ENCODE results near the gene ALG12. TPM values are rescaled to one million over a fixed set of nuclear protein-coding genes. Genes with fewer than 3 reads are reported as not detected.

Gene ALG12
- total and polyA plus RNA-seq, 8 donors, result 2.3 to 30.7 (median 9.0) TPM

GRCh38 chr22:49934891-49935557 lies 16.8 kb upstream of the ALG12 start:
- H3K27ac ChIP-seq, result peak overlapping the region; percentile 91 to 99 (median 94)
- 4 to 13% (median 10%) methylated on average over 3 to 56 of the region's 56 CpGs for WGBS, 5 donors
- H3K9me3 ChIP-seq, result no peaks in the 10 kb centered on the region
- H3K4me3 ChIP-seq, result peak overlapping the region; percentile 41 to 54 (median 50)
- H3K4me1 ChIP-seq, result peaks cover 57 to 89% (median 73%) of the 10 kb centered on the region in 4 donors
- H3K36me3 ChIP-seq, result no peaks in the 10 kb centered on the region
- DNase-seq, result peak; percentile 88 to 93
- intact Hi-C loops (cut with DNase I; ENCODE audit: low total_unique reads), result no loop called here
- TF ChIP-seq POLR2AphosphoS5 (IDR thresholded peaks at IDR 0.05) (no peak), POLR2A (IDR thresholded peaks at IDR 0.05) (no peak), EP300 (IDR thresholded peaks at IDR 0.05) (no peak)
- TF ChIP-seq, protein P1, sequence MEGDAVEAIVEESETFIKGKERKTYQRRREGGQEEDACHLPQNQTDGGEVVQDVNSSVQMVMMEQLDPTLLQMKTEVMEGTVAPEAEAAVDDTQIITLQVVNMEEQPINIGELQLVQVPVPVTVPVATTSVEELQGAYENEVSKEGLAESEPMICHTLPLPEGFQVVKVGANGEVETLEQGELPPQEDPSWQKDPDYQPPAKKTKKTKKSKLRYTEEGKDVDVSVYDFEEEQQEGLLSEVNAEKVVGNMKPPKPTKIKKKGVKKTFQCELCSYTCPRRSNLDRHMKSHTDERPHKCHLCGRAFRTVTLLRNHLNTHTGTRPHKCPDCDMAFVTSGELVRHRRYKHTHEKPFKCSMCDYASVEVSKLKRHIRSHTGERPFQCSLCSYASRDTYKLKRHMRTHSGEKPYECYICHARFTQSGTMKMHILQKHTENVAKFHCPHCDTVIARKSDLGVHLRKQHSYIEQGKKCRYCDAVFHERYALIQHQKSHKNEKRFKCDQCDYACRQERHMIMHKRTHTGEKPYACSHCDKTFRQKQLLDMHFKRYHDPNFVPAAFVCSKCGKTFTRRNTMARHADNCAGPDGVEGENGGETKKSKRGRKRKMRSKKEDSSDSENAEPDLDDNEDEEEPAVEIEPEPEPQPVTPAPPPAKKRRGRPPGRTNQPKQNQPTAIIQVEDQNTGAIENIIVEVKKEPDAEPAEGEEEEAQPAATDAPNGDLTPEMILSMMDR (IDR thresholded peaks at IDR 0.05), result no peak
- no peaks in the 10 kb centered on the region for H3K27me3 ChIP-seq

DNA sequence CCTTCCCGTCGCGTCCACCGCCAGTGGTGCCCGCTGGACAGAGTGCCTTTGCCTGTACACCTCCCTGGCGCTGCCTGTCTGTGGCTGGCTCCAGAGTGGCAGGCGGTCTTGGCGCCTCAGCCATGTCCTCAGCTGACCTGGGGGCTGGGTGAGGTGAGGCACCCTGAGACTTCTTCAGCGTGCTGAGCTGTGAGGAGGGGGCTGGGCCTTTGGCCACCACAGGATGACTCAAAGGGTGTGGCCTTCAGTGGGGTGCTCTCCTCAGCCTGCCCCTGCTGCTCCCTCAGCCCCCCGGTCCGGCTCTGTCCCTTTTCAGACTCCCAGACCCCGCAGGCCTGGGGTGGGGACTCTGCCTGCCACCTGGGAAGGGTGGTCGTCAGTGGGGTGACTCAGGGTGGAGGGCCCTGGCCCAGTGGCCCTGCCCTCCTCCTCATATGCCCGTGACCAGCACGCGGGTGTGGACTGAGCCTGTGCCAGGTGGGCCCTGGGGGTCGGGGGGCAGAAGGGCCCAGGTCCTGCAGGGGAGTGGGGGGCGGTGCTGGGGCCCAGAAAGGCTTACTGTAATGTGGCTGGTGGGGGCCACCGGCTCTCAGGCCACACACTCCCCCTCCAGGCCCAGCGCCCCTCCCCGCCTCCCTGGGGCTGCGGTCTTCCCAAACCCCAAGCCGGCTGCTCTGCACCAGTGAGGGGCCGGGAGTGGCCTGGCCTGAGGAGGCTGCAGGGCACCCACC lies 16.1 kb upstream of the ALG12 start:
- intact Hi-C loops (cut with DNase I; ENCODE audit: low total_unique reads), result no loop called here
- H3K4me3 ChIP-seq, result peak overlapping the region; percentile 41 to 54 (median 50)
- peak; percentile 74 to 83 for DNase-seq
- WGBS, 5 donors, result 26 to 53% (median 43%) methylated on average over 14 to 24 of the region's 24 CpGs
- peak overlapping the region; percentile 91 to 99 (median 94) for H3K27ac ChIP-seq
- TF ChIP-seq POLR2AphosphoS5 (IDR thresholded peaks at IDR 0.05) (peak; percentile 16 to 85 (median 59)), EP300 (IDR thresholded peaks at IDR 0.05) (no peak), POLR2A (IDR thresholded peaks at IDR 0.05) (peak in 1 of 4 donors; percentile 42)
- TF ChIP-seq, protein P1 (IDR thresholded peaks at IDR 0.05), result no peak
- no peaks in the 10 kb centered on the region for H3K9me3 ChIP-seq
- H3K4me1 ChIP-seq, result peaks cover 64 to 92% (median 79%) of the 10 kb centered on the region in 4 donors
- H3K27me3 ChIP-seq, result peaks cover 0 to 2% (median under 1%) of the 10 kb centered on the region in 3 donors
- H3K36me3 ChIP-seq, result no peaks in the 10 kb centered on the region

GRCh38 chr22:49933236-49934159 lies 15.3 kb upstream of the ALG12 start:
- H3K27me3 ChIP-seq, result peaks cover 0 to 10% (median 8%) of the 10 kb centered on the region in 3 donors
- TF ChIP-seq, protein P1 (IDR thresholded peaks at IDR 0.05), result no peak
- TF ChIP-seq POLR2AphosphoS5 (IDR thresholded peaks at IDR 0.05) (peak in 2 of 3 donors; percentile 51 to 56), POLR2A (IDR thresholded peaks at IDR 0.05) (no peak), EP300 (IDR thresholded peaks at IDR 0.05) (no peak)
- DNase-seq, result peak in 1 of 2 donors; percentile 64
- intact Hi-C loops (cut with DNase I; ENCODE audit: low total_unique reads), result no loop called here
- 49 to 70% (median 53%) methylated on average over 15 to 27 of the region's 27 CpGs for WGBS, 5 donors
- no peaks in the 10 kb centered on the region for H3K36me3 ChIP-seq
- peak overlapping the region in 3 of 4 donors; percentile 41 to 54 (median 46) for H3K4me3 ChIP-seq
- peak overlapping the region; percentile 91 to 99 (median 94) for H3K27ac ChIP-seq
- no peaks in the 10 kb centered on the region for H3K9me3 ChIP-seq
- H3K4me1 ChIP-seq, result peaks cover 70 to 91% (median 78%) of the 10 kb centered on the region in 4 donors

All from stomach (tissue), 9 donors.